ENCODE measurements around the gene PANK4.
"Not testable (repeated sequence)": the region's sequence is repeated elsewhere in the genome, so short reads cannot be mapped to it uniquely, and the experiment has no call there.

PANK4 gene

GRCh38 chr1:2559509-2560298 lies 33.3 kb upstream of the PANK4 start:
- DNase-seq (ENCODE audit: low read depth in 2 of 3, low spot score in 1 of 3): no peak

DNA sequence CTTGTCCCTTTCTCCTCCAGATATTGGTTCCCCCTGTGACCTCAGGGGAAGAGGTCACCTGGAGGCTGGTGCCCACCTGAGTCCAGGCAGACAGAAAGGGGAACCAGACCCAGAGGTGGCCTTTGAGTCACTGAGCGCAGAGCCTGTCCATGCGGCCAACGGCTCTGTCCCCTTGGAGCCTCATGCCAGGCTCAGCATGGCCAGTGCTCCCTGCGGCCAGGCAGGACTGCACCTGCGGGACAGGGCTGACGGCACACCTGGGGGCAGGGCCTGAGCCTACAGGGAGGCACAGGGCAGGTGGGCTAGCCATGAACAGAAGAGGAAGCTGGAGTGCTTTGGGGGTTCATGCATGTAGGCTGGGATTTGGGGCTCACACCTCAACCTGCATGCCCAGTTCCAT lies 32.5 kb upstream of the PANK4 start:
- no peak for DNase-seq (ENCODE audit: low read depth in 2 of 3, low spot score in 1 of 3)

DNA sequence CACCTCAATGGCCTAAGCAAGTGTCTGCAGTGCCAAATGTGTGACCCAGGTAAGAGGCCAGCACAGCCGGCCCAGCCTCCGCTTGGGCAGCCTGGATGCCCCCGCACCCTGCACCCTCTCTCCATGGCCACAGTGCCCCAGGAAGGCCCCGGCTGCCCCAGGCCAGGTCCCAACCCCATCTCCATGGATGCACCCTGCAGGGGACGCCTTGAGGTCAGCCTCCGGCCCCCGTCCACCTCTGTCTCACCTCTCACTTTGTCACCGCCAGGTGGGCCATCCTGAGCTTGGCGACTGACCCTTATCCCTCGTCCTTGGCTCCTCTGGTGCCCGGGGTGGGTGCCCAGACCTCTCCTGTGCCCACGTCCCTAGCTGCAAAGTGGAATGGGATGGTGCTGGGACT lies 32.0 kb upstream of the PANK4 start:
- DNase-seq (ENCODE audit: low read depth in 2 of 3, low spot score in 1 of 3): no peak

DNA sequence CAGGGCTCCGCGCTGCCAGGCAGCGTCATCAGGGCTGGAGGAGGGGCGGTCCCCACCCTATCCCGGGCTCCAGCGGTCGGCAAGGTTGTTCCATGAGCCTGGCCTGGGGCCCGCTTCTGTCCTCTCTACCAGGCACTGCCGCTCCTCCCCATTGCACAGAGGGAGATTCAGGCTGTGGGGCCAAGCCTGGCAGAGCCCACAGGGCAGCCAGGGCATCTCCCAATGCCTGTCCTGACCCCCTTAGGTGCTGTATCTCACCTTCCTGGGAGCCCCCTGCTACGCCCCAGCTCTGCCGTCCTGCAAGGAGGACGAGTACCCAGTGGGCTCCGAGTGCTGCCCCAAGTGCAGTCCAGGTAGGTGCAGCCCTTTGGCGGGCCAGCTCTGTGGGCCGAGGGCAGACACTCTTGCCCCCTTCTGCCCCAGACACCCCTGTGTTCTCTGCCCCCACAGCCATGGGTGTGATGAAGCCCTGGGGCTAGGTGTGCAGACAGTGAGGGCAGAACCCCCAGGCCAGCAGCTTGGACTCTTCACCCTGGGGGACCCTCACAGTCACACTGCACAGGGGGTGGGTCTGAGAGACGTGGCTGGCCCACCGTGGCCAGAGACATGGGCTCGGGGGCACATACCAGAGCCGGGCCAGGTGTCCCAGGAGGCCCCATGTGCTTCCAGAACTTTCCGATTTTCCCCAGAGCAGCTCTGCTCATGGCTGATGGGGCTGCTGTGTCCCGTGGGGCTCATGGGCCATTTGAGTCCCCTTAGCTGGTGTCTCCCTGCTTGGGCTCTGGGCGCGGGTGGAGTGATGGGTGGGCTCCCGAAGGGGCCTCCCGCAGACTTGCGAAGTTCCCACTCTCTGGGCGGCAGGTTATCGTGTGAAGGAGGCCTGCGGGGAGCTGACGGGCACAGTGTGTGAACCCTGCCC lies 31.3 kb upstream of the PANK4 start:
- no peak for DNase-seq (ENCODE audit: low read depth in 2 of 3, low spot score in 1 of 3)

DNA sequence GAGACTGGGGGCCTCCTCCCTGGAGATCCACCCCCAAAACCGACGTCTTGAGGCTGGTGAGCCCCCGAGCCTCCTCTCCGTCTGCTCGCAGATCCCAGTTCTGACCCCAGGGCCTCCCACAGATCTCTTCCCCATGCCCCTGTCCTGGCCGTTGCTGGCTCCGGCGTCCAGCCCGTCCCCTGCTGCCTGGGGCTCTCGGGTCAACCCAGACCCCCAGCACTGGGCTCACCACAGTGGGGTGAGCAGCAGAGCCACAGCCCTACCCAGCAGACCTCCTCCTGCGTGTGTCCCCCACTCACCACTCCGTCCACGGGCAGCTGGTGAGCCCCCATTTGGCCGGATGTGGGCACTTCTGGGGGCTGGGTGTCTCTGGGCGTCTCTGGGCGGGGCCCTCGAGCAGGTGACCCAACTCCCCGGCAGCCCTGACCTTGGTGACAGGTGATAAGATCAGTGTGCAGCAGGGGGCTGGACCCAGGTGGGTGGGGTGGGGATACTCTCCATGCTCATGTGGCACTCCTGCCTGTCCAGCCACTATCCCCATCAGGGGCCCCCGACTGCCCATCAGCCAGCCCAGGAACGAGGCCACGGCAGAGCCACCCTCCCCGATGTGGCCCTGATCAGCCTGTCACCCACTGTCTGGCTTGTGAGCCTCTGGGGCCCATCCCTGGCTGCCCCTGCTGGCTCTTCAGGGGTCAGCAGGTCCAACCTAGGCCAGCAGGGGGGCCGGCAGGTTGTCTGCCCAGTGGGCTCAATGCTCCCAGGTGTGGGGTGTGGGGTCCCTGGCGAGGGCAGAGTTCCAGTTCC lies 30.5 kb upstream of the PANK4 start:
- no peak for DNase-seq (ENCODE audit: low read depth in 2 of 3, low spot score in 1 of 3)

DNA sequence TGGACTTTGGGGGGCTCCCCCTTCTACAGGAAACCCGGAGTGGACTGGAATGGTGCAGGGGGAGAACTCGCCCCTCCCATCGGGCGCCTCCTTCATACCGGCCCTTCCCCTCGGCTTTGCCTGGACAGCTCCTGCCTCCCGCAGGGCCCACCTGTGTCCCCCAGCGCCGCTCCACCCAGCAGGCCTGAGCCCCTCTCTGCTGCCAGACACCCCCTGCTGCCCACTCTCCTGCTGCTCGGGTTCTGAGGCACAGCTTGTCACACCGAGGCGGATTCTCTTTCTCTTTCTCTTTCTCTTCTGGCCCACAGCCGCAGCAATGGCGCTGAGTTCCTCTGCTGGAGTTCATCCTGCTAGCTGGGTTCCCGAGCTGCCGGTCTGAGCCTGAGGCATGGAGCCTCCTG lies 29.9 kb upstream of the PANK4 start, which contains the start of gene TNFRSF14:
Gene TNFRSF14, plus strand, starts transcription at position 95 of the 401 bp plus-strand sequence. Its CDS starts 294 bp downstream, at position 389.
- DNase-seq (ENCODE audit: low read depth in 2 of 3, low spot score in 1 of 3): peak; percentile 51 to 59 (median 57)

DNA sequence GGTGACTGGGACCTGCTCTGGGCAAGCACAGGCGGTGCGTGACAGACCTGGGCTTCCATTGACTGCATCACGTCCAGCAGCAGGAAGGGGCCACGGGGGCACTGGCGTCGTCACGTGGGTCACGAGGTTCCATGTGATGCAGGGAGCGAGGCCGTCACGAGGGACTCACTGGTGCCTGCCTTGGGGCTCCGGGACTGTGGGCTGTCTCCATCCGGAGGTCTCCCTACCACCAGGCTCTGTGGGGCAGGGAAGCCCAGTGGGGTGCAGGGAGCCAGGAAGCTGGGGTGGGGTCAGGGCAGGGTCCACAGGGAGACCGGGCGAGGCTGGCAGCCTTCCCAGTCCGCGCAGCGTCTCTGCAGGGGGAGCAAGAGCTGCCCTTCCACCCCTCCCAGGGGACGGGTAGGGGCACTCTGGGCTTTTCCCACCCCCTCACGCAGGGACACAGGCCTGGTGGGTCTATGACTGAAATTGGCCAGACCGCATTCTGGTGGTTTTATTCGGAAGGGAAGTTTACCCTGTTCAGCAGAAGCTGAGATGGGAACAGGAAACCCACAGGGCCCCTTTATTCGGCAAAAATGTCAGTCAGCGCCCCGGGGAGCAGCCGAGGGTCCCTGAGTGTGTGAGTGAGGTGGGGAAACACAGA lies 29.4 kb upstream of the PANK4 start:
- DNase-seq (ENCODE audit: low read depth in 2 of 3, low spot score in 1 of 3): peak; percentile 64 to 73 (median 69)

DNA sequence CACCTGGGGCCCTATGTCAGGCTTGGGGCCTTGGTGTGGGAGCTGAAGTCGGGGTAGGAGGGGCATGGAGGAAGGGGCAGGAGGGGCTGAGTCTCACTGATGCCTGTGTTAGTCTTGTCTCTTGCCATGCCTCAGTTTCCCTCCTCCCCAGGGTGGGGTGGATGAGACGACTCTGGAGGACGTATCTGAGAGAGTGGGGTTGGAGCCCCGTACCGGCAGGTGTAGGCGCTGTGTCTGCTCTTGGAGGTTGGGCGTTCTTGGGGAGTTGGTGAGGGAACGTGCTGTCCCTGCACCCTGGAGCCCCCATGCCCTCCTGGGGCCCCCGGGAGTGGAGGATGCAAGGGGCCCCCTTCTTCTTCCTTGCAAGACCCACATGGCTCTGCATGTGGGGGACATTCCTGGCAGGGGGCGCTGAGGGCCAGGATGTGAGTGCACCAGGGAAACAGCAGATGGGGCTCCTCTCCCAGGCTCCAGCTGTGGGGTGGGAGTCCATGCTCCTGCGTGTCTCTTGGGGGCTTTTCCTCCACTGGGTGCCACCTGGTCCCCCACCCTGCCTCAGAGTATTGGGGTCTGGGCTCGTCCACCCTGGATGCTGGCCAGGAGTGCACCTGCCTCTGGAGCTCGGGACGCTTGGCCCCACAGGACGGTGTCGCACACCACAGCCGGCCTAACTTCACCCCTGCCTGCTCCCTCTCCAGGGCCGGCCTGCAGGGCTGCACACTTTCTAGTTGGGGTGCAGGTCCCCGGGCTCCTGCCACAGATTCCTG lies 28.4 kb upstream of the PANK4 start:
- DNase-seq (ENCODE audit: low read depth in 2 of 3, low spot score in 1 of 3): no peak

GRCh38 chr1:2553871-2554620 lies 27.6 kb upstream of the PANK4 start:
- no peak for DNase-seq (ENCODE audit: low read depth in 2 of 3, low spot score in 1 of 3)

GRCh38 chr1:2553076-2553475 lies 26.7 kb upstream of the PANK4 start:
- DNase-seq (ENCODE audit: low read depth in 2 of 3, low spot score in 1 of 3): not testable (repeated sequence)

- DNase-seq (ENCODE audit: low read depth in 2 of 3, low spot score in 1 of 3): no peak
Observed at GRCh38 chr1:2552189-2552588, 25.8 kb upstream of the PANK4 start.

- not testable (repeated sequence) for DNase-seq (ENCODE audit: low read depth in 2 of 3, low spot score in 1 of 3)
Observed at GRCh38 chr1:2551544-2551943, 25.1 kb upstream of the PANK4 start.

GRCh38 chr1:2550309-2550861 lies 24.0 kb upstream of the PANK4 start:
- not testable (repeated sequence) for DNase-seq (ENCODE audit: low read depth in 2 of 3, low spot score in 1 of 3)

DNA sequence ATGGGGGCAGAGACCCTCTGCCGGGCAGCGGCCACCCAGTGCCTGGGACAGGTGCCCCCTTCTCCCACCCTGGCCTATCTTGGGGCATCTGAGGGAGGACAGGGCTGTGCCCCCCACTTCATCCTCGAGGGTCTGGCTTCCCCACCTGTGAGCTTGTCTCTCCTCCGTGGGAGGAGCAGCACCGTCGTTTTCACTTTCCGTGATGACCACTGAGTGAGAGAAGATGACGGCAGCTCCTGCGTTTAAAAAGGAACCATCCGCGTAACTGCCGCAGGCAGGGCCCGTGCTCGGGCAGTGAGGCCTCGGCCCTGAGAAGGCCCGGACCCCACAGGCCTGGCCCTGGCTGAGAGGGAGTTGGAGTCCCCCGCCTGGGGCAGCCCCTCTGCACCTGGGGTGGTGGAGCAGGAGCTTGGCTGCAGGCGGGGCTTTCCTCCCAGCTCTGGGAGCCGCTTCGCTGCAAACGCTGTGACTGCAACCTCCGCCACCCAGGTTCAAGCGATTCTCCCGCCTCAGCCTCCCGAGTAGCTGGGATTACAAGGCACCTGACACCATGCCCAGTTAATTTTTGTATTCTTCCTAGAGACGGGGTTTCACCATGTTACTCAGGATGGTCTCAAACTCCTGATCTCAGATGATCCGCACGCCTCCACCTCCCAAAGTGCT lies 23.1 kb upstream of the PANK4 start:
- DNase-seq (ENCODE audit: low read depth in 2 of 3, low spot score in 1 of 3): not testable (repeated sequence)

GRCh38 chr1:2548068-2548589 lies 21.7 kb upstream of the PANK4 start:
- peak; percentile 75 to 81 (median 79) for DNase-seq (ENCODE audit: low read depth in 2 of 3, low spot score in 1 of 3)

DNA sequence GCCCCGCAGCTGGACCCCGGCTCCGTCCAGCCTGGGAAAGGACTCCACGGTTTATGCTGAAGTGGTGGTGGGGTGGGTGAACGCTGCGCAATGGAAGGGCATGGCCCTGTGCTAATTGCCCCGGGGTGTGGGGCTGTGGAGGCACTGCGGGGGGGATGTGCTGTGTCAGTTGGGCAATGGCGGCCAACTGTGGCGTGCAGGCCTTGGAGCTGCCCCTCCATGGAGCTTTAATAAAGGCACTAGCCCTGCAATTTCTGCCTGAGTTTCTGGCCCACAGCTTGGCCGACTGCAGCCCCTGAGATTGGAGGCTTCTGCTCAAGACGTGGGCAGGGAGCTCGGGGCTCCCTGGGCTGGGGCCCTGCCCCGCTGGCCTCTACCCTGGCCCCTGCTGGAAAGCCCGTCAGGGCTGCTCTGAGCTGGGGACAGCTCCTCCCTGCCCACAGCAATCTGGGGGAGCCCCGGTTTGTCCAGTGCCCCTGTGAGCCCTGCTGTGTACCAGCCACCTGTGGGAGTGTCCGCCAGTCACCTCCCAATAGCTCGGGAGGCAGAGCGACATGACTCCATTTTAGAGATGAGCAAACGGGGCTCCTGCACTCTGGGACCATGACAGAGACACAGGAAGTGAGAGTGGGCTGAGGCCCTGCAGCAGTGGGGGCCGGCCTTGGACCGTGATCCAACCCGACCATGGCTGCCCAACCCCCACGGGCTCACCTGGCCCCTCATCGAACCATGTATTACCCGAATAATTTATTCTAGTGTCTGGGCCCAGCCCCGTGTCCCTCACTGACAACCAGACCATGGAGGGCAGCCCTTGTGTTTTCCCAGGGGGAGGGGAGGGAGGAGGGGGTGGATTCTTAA lies 21.0 kb upstream of the PANK4 start:
- peak in 1 of 3 donors; percentile 41 for DNase-seq (ENCODE audit: low read depth in 2 of 3, low spot score in 1 of 3)

Measured in stimulated activated CD4-positive, alpha-beta T cell treated with anti-CD3 and anti-CD28 coated beads, Interleukin-12 subunit alpha, Interleukin-12 subunit beta, amount 100 ng/mL, for 48 hours (primary cell).